GM04504 (cell line): ENCODE data around the gene PLK3.
"Not testable (repeated sequence)": the region's sequence is repeated elsewhere in the genome, so short reads cannot be mapped to it uniquely, and the experiment has no call there.

Experiments
- DNase-seq: peaks from one replicate; pipeline ENCODE4 v3.0.0-alpha.2; 2012; ENCODE audit warnings: low read depth

PLK3 gene

DNA sequence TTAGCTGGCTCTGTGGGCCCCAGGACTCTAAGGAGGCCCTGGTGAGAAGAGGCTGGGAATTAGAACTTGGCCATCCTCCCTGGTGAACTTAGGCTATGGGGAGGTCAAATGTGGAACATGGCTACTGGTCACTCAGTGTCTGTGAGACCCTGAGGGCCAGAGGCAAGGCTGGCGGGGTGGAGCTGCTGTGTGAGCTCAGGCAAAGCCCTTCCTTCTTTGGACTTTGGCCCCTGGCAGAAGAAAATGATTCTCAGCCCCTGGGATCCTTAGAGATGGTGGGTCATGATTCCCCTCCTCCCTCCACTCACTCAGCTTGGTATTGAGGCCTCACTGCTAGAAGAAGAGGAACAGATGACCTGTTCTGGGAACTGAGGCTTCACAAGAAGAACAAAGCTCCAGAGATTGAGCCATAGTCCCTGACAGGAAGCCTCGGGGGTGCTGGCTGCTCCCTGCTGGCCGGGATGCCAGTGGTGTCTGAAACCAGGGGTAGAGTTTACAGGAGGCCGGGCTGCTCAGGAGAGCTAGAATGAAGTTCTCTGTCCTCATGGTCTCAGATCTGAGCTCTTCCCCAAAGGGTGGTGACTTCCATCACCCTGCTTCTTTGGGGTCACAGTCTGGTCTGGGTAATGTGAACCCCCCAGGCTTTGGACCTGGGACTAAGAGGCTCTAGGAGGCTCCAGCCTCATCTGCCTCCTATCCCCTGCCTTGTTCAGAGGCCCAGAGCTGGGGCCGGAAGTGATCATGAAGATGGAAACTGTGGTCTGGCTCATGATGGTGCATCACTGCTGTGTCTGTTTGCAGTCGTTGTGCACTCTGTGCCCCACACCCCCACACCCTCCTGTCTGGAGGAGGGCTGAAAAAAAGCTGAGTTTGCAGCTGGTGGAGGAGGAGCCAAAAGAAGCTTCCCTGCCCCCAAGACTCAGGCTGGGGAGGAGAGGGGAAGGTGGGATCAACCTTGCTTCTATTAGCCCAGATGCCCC, 9.1 kb downstream of the PLK3 start:
- DNase-seq = no peak

DNA sequence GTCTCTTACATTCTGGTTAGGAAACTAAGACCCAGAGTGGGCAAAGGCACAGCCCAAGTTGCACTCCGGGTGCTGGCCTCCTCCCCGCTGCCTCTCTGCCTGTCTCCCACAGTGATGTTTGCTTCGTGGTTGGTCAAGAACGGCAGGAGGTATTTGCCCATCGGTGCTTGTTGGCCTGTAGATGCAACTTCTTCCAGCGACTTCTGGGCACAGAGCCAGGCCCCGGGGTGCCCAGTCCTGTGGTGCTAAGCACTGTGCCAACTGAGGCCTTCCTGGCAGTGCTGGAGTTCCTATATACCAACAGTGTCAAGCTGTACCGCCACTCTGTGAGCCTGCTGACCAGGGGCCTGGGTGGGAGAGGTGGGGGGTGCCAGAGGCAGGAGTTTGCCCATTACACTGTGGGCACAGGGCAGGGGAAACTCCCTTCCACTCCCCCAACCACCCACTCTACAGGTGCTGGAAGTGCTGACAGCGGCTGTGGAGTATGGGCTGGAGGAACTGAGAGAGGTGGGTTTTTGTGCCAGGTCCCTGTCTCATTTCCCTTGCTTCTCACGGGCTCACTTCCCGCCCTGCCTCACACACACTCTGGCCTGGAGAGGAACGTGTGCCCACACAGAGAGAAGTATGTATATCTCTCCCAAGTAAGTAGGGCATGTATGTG, 10.1 kb downstream of the PLK3 start:
- DNase-seq = no peak

GRCh38 chr1:44810762-44811105, 10.6 kb downstream of the PLK3 start:
- not testable (repeated sequence) for DNase-seq

GRCh38 chr1:44811234-44811633, 11.1 kb downstream of the PLK3 start:
- DNase-seq = no peak

DNA sequence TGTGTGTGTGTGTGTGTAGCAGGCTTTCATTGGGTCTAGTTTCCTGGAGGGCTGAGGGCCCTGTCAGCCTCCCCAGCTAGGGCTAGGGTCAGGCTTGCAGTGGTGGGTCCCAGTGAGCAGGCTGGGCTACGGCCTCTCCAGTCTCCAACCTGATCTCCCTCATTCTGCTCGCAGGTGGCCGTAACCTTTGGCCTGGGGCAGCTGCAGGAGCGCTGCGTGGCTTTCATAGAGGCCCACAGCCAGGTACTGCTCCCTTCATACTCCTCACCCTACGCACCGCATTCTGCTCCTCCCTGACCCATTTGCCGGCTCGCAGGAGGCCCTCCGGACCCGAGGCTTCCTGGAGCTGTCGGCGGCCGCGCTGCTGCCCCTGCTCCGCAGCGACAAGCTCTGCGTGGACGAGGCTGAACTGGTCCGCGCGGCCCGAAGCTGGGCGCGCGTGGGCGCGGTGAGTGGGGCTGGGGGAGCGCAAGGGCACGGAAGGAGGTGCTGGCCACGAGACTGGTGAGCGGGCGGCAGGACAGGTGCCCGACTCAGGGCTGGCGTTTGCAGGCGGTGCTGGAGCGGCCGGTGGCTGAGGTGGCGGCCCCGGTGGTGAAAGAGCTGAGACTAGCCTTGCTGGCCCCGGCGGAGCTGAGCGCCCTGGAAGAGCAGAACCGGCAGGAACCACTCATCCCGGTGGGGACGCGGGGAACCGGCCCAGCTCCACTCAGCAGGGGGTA, 12.8 kb downstream of the PLK3 start:
- no peak for DNase-seq

GRCh38 chr1:44815926-44816325, 15.7 kb downstream of the PLK3 start:
- not testable (repeated sequence) for DNase-seq

DNA sequence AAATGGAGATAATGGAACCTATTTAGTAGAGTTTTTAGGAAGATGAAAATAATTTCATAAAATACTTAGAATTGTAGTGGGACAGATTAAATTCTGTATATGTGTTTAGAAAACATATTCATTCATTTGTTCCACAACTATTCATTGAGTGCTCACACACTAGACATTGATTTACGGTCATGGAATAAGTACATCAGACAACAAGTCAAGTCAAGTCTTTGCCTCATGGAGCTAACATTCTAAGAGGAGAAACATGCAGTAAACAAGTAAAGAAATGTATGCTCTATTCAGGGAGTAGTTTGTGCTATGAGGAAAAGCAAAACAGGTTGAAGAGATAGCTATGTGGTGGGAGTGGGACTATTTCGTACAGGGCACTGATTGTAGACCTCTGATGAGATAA, 17.1 kb downstream of the PLK3 start:
- no peak for DNase-seq

- DNase-seq = no peak
Observed at GRCh38 chr1:44817771-44818495, 17.8 kb downstream of the PLK3 start.

- no peak for DNase-seq
Observed at GRCh38 chr1:44819196-44819607, 19.0 kb downstream of the PLK3 start.

DNA sequence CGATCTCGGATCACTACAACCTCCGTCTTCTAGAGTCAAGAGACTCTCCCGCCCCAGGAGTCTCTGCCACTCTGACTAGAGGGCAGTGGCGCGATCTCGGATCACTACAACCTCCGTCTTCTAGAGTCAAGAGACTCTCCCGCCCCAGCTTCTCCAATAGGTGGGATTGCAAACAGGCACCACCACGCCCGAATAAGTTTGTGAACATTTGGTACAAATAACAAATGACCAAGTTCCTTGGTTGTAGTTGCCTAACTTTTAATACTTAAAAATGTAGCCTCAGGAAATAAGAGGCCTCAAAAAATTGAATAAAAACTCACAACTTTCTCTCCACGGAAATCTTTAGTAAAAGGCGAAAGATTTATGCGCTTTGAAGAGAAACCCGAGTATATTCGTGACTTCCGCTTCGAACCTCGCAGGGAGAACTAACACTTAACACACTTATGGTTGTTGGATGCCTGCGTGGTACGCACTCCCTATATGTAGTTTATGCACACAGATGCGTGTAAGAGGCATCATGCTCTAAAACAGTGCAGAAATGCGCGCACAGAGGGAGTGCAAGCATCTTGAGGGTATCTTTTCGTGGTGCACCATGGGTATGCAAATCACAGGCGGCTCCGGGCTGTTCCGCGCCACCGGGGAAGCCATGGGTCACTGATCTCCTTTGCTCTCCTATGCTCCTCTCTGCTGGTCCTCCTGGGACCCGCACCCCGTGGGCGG, 19.6 kb downstream of the PLK3 start:
- peak; percentile 79 for DNase-seq

- no peak for DNase-seq
Observed at GRCh38 chr1:44820328-44821239, 20.4 kb downstream of the PLK3 start.

DNA sequence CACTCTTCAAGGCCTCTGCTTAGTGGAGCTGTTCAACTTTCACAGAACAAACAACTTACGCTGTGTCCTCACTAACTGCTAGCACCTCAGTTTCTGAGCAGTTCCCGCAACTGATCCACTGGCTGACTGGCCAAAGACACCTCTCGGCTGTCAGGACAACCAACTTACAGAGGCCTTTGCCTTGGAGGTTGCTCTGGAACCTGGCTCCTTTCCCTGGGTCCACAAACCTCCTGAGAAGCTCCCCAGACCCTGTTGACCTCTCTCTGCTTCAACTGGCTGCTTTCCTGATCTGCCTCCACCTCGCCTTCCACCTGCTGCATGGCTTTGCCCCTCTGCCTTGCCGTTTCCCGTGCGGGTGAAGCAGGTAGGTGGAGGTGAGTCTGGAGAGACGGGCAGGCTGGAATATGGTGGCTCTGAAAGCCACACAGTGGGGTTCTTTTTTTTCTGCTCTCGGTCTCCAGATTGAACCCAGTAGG, 21.1 kb downstream of the PLK3 start:
- DNase-seq = no peak

DNA sequence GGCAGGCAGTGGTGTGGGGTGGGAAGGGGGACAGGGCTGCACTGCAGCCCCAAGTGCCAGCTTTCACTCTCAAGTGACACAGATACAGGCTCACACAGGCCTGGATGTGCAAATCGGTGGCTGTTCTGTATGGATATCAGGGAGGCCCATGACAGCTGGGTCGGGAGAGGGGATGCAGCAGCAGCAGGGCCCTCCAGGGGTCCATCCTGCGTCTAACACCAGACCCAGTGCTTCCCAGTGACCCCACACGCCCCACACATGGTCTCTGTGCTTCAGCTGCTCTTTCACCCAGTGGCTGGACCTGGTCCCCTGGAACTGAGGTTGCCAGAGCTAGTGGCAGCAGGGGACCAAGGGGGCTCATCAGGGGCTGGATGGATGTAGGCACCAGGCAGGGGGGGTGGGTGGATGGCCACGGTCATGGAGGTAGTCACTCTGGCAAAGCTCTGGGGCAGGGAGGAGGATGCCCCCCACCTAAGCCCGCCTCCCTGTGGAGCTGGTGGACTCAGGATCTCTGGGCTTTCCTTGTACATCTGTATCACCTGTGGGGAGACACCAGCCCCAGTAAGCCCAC, 22.0 kb downstream of the PLK3 start:
- no peak for DNase-seq

DNA sequence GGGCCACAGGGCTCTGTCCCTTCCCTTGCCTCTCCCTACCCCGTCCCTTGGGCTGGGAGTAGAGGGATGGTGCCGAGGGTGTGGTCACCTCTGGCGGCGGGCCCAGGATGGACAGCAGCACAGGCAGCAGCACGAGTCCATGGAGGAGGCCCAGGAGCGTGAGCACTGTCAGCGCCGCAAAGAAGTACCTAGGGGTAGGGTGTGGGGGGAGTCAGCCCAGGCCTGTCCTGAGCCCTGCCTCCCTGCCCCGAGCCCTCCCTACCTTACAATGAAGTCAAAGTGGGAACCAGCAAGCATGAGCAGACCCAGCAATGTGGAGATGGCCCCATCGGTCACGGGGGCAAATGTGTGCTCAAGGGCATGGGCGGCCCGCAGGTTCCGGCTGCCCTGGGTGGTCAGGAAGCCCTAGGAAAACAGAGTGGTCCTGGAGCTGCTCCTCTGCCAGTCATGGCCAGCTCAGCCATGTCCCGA, 22.8 kb downstream of the PLK3 start:
- no peak for DNase-seq

DNA sequence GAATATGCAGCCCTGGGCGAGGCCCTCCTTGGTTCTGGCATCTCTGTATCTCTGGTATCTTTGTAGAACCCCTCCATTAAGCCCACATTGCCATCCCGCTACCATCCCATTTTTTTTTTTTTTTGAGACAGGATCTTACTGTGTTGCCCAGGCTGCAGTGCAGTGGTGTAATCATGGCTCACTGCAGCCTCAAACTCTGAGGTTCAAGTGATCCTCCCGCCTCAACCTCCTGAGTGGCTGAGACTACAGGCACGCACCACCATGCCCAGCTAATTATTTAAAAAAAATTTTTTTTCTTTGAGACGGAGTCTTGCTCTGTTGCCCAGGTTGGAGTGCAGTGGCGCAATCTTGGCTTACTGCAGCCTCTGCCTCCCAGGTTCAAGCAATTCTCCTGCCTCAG, 24.2 kb downstream of the PLK3 start:
- DNase-seq = not testable (repeated sequence)

- DNase-seq = no peak
Observed at GRCh38 chr1:44826375-44827196, 26.4 kb downstream of the PLK3 start.

DNA sequence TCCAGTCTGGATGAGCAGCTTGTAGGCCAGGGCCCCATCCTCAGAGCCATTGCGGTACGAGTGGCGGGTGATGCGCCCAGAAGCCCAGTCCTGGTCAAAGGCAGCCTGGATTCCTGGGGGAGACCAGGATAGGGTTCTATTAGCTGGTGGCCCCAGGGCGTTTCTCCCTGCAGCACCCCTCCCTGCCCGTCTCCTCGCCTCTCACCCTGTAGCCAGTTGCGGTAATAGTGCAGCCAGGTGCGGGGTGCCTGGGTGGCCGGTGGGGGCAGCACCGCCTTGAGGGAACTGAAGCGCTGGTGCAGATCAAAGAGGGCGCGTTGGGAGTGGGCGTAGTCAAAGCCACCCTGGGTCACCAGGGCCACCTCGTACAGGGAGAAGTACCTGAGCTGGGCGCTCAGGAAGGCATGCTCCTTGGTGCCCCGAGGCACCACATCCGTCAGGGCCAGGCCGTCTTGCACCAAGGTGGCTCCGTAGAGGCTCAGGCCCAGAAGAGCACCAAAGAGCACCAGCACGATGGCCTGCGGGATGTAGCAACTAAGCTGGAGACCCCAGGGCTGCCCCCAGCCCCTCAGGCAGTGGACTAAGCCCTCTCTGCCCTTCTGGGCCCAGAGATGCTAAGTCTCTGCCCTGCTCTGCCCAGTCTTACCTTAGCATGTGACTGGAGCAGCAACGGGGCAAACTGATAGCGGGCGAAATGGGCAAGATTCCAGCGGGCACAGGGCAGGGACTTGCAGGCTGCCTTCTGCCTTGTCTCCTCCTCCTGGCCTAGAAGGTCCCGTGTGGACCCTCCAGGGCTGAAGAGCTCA, 27.2 kb downstream of the PLK3 start:
- DNase-seq = no peak
